IPS-NIHi11 (cell line): ENCODE results near the gene PCSK5.

Source experiments
- DNase-seq: peaks from one replicate; pipeline ENCODE4 v3.0.0; 2012; ENCODE audit warnings: mixed read lengths, low spot score

Gene PCSK5

DNA sequence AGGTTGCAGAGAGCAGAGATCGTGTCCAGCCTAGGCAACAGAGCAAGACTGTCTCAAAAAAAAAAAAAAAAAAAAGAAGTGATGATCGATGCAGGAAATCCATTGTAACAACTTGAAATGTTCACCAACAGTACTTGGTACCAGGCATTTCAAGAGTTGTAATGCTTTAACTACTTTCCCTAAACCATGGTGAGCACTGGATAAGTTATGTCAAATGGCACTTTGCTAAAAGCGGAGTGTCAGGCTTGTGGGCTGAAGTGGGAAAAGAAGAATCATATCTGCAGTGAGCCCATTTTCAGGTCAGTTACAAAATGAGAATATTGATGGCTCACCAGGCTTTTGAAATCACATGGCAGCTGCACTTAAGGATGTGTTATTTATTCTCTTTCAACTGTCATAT is 301.5 kb downstream of the PCSK5 start:
- no peak for DNase-seq

DNA sequence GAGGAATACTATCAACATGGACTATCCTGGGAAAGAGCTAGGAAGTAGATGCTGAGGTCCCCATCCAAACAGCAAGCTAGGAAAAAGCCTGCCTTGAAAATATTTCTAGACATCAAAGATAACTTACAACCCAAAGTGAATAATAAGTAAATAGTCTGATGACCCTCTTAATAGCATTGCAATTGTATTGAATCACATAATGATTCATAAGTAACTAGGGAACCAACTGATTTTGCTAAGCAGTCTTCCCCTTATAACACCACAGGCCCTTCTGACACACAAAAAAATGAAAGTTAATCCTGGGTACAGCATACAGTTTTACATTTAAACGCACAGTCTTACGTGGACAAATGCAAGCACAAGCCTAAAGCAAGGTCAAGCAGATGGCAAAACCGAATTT is 304.4 kb downstream of the PCSK5 start:
- DNase-seq = no peak

DNA sequence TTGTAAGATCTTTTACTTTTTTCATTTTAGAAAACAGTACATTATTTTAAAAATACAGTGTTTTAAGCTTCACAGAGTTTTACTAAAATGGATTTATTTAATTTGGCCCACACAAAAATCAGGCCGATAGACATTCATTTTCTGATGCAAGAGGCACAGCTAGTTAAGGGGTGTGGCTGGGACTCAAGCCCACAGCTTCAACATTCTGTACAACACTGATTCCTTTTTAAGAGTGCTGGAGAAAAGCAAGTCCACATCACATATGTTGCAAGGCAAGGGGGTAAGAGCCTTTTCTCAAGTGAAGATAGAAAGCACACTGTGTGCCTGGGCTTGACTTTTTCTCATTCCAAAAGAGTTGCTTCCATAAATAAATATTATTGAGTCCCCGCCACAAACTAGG is 307.9 kb downstream of the PCSK5 start:
- DNase-seq = no peak

DNA sequence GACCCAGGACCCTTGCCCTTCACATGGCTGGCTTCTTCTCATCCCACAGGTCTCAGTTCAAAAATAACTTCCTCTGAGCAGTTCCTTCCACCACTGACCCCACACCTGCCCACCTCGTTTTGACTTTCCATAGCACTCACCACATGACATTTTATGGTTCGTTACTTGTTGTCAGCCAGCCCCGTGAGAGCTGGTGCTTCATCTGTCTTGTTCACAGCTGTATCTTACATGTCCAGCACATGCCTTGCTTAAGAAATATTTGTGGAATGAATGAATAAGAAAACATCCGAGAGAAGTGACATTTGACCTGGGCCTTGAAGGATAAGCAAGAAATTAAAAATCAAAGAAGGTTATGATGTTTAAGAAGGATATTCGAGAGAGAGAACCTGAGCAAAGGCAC is 309.8 kb downstream of the PCSK5 start:
- DNase-seq = no peak

DNA sequence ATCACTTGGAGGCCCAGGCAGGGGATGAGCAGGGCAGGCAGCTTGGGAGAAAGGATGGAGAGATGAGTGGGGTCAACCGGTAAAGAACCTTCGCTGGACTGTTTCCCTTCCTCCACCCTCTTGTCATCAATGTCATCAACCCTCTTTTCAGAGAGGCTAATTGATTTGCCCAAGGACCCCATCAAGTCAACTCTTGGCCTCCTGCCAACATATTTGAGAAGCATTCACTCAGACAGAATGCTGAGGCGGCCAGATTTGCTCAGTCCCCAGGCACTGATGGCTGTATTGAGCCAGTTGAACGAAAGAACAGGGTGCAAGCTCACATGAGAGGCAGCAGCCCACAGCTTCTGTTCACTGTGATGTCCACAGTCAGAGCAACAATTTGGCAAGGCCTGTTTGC is 310.3 kb downstream of the PCSK5 start:
- no peak for DNase-seq

DNA sequence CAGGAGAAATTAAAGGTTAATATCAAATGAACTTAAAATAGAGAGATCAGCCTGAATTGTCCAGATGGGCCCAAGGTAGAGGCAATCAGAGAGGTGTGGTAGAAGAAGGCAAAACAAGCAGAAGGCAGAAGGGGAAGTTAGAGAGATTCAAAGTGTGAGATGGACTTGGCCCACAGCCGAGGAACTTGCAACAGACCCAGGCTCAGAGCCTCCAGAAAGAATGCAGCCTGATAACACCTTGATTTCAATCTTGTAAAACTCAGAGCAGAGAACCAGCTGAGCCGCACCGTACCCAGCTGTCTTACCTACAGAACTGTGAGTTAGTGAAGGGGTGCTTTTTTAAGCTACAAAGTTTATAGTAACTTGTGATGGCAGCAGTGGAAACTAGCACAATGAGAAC is 312.9 kb downstream of the PCSK5 start:
- DNase-seq = no peak

DNA sequence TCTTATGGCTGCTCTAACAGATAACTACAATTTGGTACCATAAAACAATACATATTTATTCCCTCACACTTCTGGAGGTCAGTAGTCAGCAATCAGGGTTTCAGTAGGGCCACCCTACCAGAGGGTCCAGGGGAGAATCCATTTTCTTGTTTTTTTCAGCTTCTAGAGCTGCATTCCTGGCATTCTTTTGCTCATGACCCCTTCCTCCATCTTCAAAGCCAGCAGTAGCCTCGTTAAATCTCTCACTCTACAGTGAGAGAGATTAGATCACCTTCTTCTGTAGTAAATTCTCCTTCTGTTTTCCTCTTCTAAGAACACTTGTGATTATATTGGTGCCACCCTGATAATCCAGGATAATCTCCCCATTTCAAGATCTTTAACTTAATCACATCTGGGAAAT is 316.3 kb downstream of the PCSK5 start:
- no peak for DNase-seq

DNA sequence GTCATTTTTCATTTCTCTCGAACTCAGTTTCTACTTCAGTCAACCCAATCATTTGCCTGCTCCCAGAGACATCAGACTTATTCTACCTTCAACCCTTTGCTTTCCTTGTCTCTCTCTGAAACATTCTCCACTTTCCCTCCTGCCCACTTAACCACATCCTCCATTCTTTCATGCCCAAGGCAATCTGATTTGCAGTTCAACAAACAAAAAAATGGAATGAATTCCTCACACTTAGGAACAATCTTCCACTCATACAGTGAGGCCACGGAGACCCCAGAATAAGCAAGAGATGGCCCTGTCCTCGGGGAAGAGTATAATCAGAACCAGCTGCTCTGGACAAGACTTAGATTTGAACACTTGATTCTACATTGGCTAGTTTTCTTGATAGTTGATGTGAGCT is 323.3 kb downstream of the PCSK5 start:
- DNase-seq = no peak

DNA sequence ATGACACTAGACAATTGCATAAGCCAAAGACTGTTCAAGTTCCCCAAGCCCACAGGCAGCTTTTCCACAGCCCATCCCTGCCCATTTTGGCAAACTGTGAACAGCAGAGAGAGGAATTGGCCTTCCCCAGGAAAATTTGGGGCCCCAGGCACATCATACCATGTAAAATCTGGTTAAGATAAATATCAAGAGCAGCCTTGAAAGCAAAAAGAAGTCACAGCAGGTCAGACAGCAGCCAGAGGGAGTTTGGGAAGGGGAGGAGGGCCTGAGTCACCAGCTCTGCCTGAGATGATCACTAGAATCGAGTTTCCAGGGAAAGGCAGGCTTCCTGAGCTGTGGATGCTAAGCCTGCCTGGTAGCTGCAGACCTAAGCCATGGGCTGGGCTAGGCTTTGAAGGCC is 324.6 kb downstream of the PCSK5 start:
- DNase-seq = peak; percentile 11

DNA sequence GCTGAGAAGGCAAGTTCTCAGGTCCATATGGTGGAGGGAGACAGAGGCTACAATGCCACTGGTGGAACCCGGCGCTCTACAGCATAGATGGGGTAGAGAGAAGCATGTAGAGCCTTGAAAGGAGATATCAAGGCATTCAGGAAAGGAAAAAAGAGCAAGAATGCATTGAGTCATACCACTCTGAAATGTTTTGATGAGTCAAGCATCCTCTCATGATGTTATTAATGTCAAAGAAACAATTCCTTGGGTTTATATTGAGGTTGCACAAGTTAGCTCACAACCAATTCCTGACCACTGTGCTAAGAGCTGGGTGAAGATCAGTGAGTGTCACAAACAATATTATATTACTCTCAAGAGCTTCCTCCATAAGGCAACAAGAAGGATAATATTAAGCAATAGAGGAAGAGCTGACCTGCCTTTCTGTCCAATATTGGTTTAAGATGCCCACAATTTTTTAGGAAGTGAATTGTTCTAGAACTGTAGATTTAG is 325.7 kb downstream of the PCSK5 start:
- no peak for DNase-seq

DNA sequence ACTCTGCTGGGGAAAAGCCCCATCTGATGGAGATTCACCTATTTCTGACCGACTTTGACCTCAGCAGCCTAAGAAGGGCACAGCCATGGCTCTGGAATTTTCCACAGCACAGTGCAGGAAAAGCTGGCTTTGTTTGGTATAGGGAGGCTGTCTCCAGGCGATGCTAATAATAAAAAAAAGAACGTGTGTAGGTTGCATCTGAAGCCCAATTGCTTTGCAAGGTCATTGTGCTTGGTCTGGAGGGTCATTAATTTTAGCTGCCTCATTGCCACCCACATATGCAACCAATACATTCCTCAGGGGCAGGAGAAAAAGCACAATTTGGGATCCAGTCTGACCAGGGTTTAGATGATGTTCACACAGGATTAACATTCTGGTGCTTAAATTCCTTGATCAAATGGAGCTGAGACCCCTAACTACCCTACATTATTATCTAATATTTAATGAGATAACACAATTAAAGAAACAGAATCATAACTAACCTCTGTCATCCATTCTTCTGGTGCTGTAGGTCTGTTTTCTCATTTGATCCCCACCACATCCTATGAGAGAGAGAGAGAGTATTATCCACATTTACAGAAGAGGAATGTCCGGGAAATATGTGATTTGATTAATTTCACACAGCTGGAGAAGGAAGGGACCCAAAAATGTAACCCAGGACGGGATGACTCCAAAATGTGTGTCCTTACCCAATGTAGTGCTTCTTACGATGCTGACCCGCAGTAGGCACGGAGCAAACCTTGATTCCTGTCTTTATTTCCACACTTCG is 327.8 kb downstream of the PCSK5 start:
- no peak for DNase-seq

DNA sequence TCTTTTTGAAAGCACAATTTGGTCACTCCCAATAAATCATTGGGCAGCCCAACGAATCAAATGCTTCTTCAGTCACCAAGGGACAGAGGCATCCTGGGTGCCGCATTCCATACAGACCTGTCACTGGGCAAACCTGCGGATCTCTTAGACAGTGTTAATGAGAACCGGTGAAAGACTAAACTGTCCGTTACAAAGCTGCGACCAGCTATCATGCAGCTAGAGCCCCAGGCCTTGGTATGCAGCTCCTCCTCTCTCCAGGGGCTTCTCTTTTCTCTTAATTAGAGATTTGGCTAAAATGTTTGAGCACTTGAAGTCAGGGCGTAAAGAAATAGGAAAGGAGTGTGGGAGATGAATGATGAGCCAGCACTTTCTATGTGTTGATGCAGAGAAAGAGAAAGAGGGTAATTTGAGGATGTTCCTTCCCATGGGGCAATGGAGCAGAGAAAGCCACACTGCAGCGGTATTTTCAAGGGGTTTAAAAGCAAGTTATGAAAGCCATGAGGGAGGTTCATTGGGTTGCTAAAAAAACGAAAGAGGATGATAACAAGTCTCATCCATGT is 328.5 kb downstream of the PCSK5 start:
- DNase-seq = no peak

DNA sequence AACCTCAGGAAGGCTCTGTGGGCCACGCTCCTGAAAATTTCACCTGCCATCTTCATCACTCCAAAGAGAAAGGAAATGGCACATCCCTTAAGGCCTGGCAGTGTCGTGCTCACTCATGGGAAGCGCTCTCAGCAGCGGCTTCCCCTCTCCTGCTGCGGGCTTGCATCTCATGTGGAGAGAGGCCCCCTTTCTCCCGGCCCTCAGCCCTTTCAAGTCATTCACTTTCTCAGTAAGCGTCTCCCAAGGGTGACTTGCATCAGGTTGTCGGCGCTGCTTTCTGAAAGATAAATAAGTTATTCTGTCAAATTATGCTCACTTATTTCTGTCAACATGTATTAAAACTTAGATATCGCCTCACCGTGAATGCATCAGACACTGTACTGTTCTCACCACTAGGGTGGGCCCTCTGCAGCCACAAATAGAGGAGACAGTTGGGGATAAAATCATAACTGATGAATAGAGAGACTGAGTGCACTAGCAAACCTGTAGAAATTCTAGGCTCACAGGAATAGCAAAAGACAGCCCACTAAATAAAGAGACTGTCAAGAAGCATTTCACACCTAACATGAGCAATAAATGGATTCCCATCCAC is 329.2 kb downstream of the PCSK5 start:
- peak; percentile 13 for DNase-seq

DNA sequence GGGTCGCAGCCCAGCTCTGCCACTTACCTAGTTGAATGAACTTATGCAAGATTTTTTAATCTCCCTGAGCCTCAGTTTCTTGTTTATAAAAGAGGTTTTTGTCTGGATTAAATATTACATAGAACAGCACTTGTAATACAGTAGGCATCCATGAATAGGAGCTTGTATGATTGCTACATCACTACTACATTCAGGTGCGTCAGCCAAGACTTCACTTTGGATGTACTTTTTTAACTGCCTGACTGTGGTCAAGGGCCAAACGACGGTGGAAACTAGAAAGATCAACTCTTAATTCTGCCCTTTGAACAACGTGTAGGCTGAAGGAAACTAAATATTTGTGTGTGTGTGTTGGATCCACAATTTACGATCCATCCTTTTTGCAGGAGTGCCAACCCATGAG is 330.9 kb downstream of the PCSK5 start:
- DNase-seq = no peak

DNA sequence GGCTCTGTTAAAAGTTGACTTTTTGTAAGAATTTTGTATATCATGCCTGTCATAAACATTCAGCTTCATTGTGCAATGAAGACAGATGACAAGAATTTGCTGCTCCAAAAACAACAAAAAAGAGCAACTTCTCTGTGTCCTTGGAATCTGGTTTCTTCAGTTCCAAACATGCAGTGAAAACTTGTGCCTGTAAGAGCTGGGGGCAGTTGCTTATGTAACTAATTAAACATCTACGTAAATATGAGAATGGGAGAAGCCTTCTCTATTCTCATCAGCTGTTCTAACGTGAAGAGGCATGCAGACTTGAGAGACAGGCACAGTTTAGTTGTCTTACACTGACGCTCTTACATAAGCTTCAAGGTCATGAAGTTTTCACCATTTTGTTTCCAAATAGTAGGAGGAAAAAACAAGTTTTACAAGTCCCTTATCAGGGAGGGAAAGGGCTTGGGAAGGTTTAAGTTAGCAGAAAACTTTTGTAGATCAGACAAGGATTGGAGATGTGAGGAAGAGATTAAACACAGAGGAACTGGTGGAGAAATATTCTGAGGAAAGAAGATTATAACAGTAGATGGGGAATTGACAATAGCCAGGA is 333.4 kb downstream of the PCSK5 start:
- no peak for DNase-seq

DNA sequence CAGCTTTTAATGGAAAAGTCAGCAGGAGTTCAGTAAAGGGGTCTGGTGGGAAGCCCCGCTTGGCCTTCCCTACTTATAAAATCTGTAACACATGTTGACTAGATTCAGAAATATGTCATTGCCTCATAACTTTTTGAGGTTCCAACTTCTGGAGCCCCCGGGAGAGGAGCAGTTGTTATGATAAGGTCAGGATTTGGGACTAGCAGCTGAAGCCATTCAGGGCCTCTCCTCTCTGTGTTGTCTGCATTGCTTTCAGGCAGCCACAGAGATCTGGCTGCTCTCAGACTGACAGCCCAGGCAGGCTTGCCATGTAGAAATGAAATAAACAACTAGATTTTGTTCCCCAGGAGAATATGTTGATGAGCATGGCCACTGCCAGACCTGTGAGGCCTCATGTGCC is 336.7 kb downstream of the PCSK5 start:
- no peak for DNase-seq

DNA sequence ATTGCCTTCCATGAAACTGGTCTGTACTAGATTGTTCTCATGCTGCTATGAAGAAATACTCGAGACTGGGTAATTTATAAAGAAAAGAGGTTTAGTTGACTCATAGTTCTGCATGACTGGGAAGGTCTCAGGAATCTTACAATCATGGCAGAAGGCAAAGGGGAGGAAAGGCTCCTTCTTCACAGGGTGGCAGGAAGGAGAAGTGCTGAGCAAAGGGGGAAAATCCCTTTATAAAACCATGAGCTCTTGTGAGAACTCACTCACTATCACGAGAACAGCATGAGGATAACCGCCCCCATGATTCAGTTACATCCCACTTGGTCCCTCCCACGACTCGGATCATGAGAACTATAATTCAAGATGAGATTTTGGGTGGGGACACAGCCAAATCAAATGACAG is 340.5 kb downstream of the PCSK5 start:
- no peak for DNase-seq

DNA sequence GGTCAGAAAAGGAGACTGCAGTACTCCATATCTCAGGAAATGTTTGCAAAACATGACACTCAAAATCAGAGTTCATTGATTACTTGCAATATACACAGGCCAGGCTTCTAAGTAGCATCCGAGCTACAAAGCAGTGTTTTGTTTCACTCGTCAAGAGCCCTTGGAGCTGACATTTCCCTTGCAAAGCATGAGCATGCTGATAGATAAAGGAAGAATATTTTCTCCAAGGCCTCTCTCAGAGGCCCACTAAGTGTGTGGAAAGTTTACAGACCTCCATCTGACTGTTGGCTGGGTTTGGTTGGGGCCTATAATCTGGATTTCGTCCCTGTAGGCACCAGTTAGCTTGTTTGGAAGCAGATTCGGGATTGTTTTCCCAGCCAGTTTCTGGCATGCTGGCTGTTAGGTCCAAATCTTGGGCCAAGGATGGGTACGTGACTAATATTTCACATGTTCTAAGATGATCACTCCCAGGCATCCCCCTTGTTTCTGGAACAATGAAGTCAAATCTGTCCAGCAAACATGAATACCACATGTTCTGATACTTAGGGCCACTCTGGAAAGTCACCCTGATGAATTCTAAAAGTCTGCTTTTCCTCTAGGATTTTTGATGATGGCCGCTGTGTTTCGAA is 342.5 kb downstream of the PCSK5 start:
- DNase-seq = no peak

DNA sequence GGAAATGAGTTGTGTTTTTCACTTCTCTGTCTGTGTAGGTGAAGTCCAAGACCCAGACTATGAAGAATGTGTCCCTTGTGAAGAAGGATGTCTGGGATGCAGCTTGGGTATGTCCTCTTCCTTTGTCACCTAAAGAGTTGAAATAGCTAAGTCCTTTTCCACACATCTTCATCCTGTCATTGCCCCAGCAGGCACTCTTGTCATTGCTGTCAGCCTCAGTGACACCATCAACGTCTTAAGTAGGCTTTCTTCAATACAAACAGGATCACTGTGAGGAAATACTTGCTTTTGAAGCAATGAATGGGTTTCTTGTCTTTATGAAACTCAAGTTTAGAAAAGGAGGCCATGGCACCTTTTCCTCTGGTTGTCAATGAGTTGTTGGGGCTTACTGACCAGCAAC is 350.1 kb downstream of the PCSK5 start:
- no peak for DNase-seq

DNA sequence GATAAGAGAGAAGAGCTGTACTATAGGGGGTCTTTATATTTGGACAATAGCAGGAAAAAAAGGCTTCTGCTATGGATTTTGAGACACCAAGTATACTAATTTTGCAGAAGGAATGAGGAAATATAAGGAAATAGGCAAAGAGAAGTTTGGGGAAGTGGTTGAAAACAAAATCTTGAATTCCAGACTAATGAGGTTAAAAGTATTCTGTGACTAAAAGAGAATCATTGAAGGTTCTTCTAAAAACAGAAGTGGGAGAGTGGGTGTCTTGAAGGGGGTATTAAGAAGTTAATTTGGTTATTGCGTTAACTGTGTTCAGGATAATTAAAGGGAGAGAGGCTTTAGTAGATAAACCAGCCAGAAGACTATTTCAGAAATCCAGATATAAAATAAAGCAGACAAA is 355.0 kb downstream of the PCSK5 start:
- no peak for DNase-seq

DNA sequence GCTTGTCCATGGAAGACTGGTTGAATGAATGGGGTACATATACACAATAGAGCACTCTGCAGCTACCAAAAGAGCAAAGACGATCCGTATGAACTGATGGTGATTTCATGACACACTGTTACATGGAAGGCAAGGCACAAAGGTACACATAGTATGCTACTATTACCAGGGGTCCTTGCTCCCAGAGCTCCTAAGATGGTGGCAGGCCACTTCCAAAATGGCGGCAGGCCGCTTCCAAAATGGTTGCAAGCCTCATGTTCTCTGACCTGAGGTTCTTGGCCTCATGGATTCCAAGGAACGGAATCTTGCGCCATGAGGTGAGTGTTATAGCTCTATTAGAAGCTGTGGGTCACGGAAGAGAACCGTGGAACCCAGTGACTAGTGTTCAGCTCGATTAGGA is 356.2 kb downstream of the PCSK5 start:
- no peak for DNase-seq

DNA sequence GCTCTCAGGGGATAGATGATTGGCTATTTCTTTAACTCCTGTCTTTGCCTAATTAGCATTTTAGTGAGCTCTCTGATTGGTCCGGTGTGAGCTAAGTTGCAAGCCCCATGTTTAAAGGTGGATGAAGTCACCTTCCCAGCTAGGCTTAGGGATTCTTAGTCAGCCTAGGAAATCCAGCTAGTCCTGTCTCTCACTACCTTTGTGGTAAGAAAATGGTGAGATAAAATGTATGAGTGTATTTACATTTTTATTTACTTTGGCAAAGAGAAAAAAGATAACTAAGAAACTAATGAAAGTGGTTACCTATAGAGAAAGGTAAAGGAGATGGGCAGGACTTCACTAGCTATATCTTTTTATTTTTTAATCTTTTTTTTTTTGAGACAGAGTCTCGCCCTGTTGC is 357.0 kb downstream of the PCSK5 start:
- no peak for DNase-seq

DNA sequence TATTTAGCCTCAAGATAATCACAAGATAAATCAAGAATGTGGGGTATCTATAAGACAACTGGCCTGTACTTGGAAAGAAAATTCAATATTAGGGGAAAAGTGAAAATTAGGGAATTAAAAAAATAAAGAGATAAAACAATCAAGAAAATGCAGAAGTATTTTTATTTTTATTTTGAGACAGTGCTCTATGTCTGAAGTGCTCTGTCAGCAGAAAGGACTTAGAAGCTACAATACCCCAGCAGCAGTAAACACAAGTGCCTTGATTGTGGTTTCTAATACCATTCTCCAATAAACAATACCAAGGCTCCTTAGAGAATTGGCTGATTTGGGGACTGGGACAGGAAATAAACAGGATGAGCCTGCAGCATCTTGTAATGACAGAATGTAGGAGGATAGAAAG is 358.8 kb downstream of the PCSK5 start:
- no peak for DNase-seq
